ENCODE measurements around the gene GPR107. TPM values are rescaled to one million over a fixed set of nuclear protein-coding genes. Genes with fewer than 3 reads are reported as not detected.

Gene GPR107
- total RNA-seq, 1 donor from 2014 or later, result 24.9 TPM

- H3K4me1 Mint-ChIP-seq (ENCODE audit: low read depth), result peaks cover 39% of the 10 kb centered on the region
- no peaks in the 10 kb centered on the region for H3K9me3 Mint-ChIP-seq
- no peak overlapping the region for H3K4me3 Mint-ChIP-seq
- H3K27me3 Mint-ChIP-seq (ENCODE audit: insufficient read depth), result peaks cover 8% of the 10 kb centered on the region
- DNase-seq (ENCODE audit: low spot score), result no peak
- peaks cover 26% of the 10 kb centered on the region for H3K36me3 Mint-ChIP-seq (ENCODE audit: low read depth)
- intact Hi-C loops (cut with micrococcal nuclease), result no loop called here
- no peak overlapping the region for H3K27ac Mint-ChIP-seq
These were observed 85.5 kb downstream of the GPR107 start for GRCh38 chr9:130139251-130139650.

GRCh38 chr9:130140706-130141105 lies 87.0 kb downstream of the GPR107 start:
- Mint-ChIP-seq H3K9me3 (no peaks in the 10 kb centered on the region), H3K27me3 (ENCODE audit: insufficient read depth) (peaks cover 22% of the 10 kb centered on the region), H3K36me3 (ENCODE audit: low read depth) (peaks cover 15% of the 10 kb centered on the region), H3K4me3 (no peak overlapping the region), H3K27ac (no peak overlapping the region), H3K4me1 (ENCODE audit: low read depth) (peaks cover 37% of the 10 kb centered on the region)
- DNase-seq (ENCODE audit: low spot score), result no peak
- intact Hi-C loops (cut with micrococcal nuclease), result no loop called here

GRCh38 chr9:130142056-130142455 lies 88.3 kb downstream of the GPR107 start:
- Mint-ChIP-seq H3K36me3 (ENCODE audit: low read depth) (peaks cover 5% of the 10 kb centered on the region), H3K4me3 (no peak overlapping the region), H3K27ac (no peak overlapping the region), H3K27me3 (ENCODE audit: insufficient read depth) (peaks cover 29% of the 10 kb centered on the region), H3K9me3 (no peaks in the 10 kb centered on the region), H3K4me1 (ENCODE audit: low read depth) (peaks cover 25% of the 10 kb centered on the region)
- no peak for DNase-seq (ENCODE audit: low spot score)
- intact Hi-C loops (cut with micrococcal nuclease), result no loop called here

GRCh38 chr9:130142641-130143040 lies 88.9 kb downstream of the GPR107 start:
- no peak overlapping the region for H3K27ac Mint-ChIP-seq
- intact Hi-C loops (cut with micrococcal nuclease), result no loop called here
- no peak for DNase-seq (ENCODE audit: low spot score)
- no peaks in the 10 kb centered on the region for H3K9me3 Mint-ChIP-seq
- peaks cover 3% of the 10 kb centered on the region for H3K36me3 Mint-ChIP-seq (ENCODE audit: low read depth)
- H3K4me1 Mint-ChIP-seq (ENCODE audit: low read depth), result peaks cover 23% of the 10 kb centered on the region
- H3K4me3 Mint-ChIP-seq, result no peak overlapping the region
- peaks cover 29% of the 10 kb centered on the region for H3K27me3 Mint-ChIP-seq (ENCODE audit: insufficient read depth)

GRCh38 chr9:130143279-130143893 lies 89.7 kb downstream of the GPR107 start:
- intact Hi-C loops (cut with micrococcal nuclease), result no loop called here
- Mint-ChIP-seq H3K27me3 (ENCODE audit: insufficient read depth) (peaks cover 31% of the 10 kb centered on the region), H3K4me3 (no peak overlapping the region)

GRCh38 chr9:130143958-130144366 lies 90.3 kb downstream of the GPR107 start:
- DNase-seq (ENCODE audit: low spot score), result no peak
- intact Hi-C loops (cut with micrococcal nuclease), result no loop called here
- Mint-ChIP-seq H3K27me3 (ENCODE audit: insufficient read depth) (peaks cover 31% of the 10 kb centered on the region), H3K9me3 (no peaks in the 10 kb centered on the region), H3K4me3 (no peak overlapping the region), H3K27ac (no peak overlapping the region), H3K36me3 (ENCODE audit: low read depth) (peaks cover 3% of the 10 kb centered on the region), H3K4me1 (ENCODE audit: low read depth) (peaks cover 10% of the 10 kb centered on the region)

More at GRCh38 chr9:130143279-130143893, 89.7 kb downstream of the GPR107 start:
- no peak for DNase-seq (ENCODE audit: low spot score)
- Mint-ChIP-seq H3K4me1 (ENCODE audit: low read depth) (peaks cover 15% of the 10 kb centered on the region), H3K9me3 (no peaks in the 10 kb centered on the region), H3K27ac (no peak overlapping the region), H3K36me3 (ENCODE audit: low read depth) (peaks cover 3% of the 10 kb centered on the region)

GRCh38 chr9:130144703-130145102 lies 91.0 kb downstream of the GPR107 start:
- H3K4me1 Mint-ChIP-seq (ENCODE audit: low read depth), result peaks cover 6% of the 10 kb centered on the region
- no peak overlapping the region for H3K27ac Mint-ChIP-seq
- H3K27me3 Mint-ChIP-seq (ENCODE audit: insufficient read depth), result peaks cover 31% of the 10 kb centered on the region
- H3K4me3 Mint-ChIP-seq, result no peak overlapping the region
- DNase-seq (ENCODE audit: low spot score), result no peak
- H3K9me3 Mint-ChIP-seq, result no peaks in the 10 kb centered on the region
- no peaks in the 10 kb centered on the region for H3K36me3 Mint-ChIP-seq (ENCODE audit: low read depth)
- intact Hi-C loops (cut with micrococcal nuclease), result no loop called here

GRCh38 chr9:130145658-130146057 lies 92.0 kb downstream of the GPR107 start:
- Mint-ChIP-seq H3K36me3 (ENCODE audit: low read depth) (no peaks in the 10 kb centered on the region), H3K9me3 (no peaks in the 10 kb centered on the region)

GRCh38 chr9:130147198-130147597 lies 93.5 kb downstream of the GPR107 start:
- no peak for DNase-seq (ENCODE audit: low spot score)
- intact Hi-C loops (cut with micrococcal nuclease), result no loop called here
- Mint-ChIP-seq H3K4me1 (ENCODE audit: low read depth) (peaks cover 6% of the 10 kb centered on the region), H3K9me3 (no peaks in the 10 kb centered on the region), H3K4me3 (no peak overlapping the region), H3K27me3 (ENCODE audit: insufficient read depth) (peaks cover 33% of the 10 kb centered on the region), H3K27ac (no peak overlapping the region), H3K36me3 (ENCODE audit: low read depth) (no peaks in the 10 kb centered on the region)

More at GRCh38 chr9:130145658-130146057, 92.0 kb downstream of the GPR107 start:
- no peak for DNase-seq (ENCODE audit: low spot score)
- Mint-ChIP-seq H3K27me3 (ENCODE audit: insufficient read depth) (peaks cover 31% of the 10 kb centered on the region), H3K4me3 (no peak overlapping the region), H3K27ac (no peak overlapping the region), H3K4me1 (ENCODE audit: low read depth) (peaks cover 6% of the 10 kb centered on the region)
- intact Hi-C loops (cut with micrococcal nuclease), result no loop called here

GRCh38 chr9:130147910-130148309 lies 94.2 kb downstream of the GPR107 start:
- no peaks in the 10 kb centered on the region for H3K36me3 Mint-ChIP-seq (ENCODE audit: low read depth)
- H3K4me3 Mint-ChIP-seq, result no peak overlapping the region
- H3K27me3 Mint-ChIP-seq (ENCODE audit: insufficient read depth), result peaks cover 33% of the 10 kb centered on the region
- no peaks in the 10 kb centered on the region for H3K9me3 Mint-ChIP-seq
- no peak for DNase-seq (ENCODE audit: low spot score)
- H3K27ac Mint-ChIP-seq, result no peak overlapping the region
- peaks cover 6% of the 10 kb centered on the region for H3K4me1 Mint-ChIP-seq (ENCODE audit: low read depth)
- intact Hi-C loops (cut with micrococcal nuclease), result no loop called here

- H3K27ac Mint-ChIP-seq, result no peak overlapping the region
- no peak overlapping the region for H3K4me3 Mint-ChIP-seq
- H3K27me3 Mint-ChIP-seq (ENCODE audit: insufficient read depth), result peaks cover 25% of the 10 kb centered on the region
- no peaks in the 10 kb centered on the region for H3K36me3 Mint-ChIP-seq (ENCODE audit: low read depth)
- DNase-seq (ENCODE audit: low spot score), result no peak
- H3K9me3 Mint-ChIP-seq, result no peaks in the 10 kb centered on the region
- peaks cover 2% of the 10 kb centered on the region for H3K4me1 Mint-ChIP-seq (ENCODE audit: low read depth)
- intact Hi-C loops (cut with micrococcal nuclease), result no loop called here
These were observed 95.3 kb downstream of the GPR107 start for GRCh38 chr9:130149031-130149430.

- Mint-ChIP-seq H3K27me3 (ENCODE audit: insufficient read depth) (peaks cover 21% of the 10 kb centered on the region), H3K4me1 (ENCODE audit: low read depth) (no peaks in the 10 kb centered on the region), H3K36me3 (ENCODE audit: low read depth) (no peaks in the 10 kb centered on the region), H3K4me3 (no peak overlapping the region), H3K27ac (no peak overlapping the region), H3K9me3 (no peaks in the 10 kb centered on the region)
- DNase-seq (ENCODE audit: low spot score), result no peak
- intact Hi-C loops (cut with micrococcal nuclease), result no loop called here
These were observed 96.1 kb downstream of the GPR107 start for GRCh38 chr9:130149654-130150286.

GRCh38 chr9:130150779-130151382 lies 97.2 kb downstream of the GPR107 start:
- no peak overlapping the region for H3K4me3 Mint-ChIP-seq
- H3K4me1 Mint-ChIP-seq (ENCODE audit: low read depth), result no peaks in the 10 kb centered on the region
- intact Hi-C loops (cut with micrococcal nuclease), result no loop called here
- peaks cover 11% of the 10 kb centered on the region for H3K27me3 Mint-ChIP-seq (ENCODE audit: insufficient read depth)
- no peak overlapping the region for H3K27ac Mint-ChIP-seq
- no peak for DNase-seq (ENCODE audit: low spot score)
- H3K36me3 Mint-ChIP-seq (ENCODE audit: low read depth), result no peaks in the 10 kb centered on the region
- H3K9me3 Mint-ChIP-seq, result no peaks in the 10 kb centered on the region

Measured in activated T-helper 1 cell treated with anti-CD3 and anti-CD28 coated beads, Interleukin-12 subunit alpha, Interleukin-12 subunit beta, Interleukin-2, Interleukin-4 antibody, amounts not matched to agents 30 ng/mL and 10 ng/mL and 1 ng/mL, durations not matched to agents 14 hours and 24 hours and 36 hours (primary cell).